ENCODE results near the gene TNFAIP3.

Gene TNFAIP3

DNA sequence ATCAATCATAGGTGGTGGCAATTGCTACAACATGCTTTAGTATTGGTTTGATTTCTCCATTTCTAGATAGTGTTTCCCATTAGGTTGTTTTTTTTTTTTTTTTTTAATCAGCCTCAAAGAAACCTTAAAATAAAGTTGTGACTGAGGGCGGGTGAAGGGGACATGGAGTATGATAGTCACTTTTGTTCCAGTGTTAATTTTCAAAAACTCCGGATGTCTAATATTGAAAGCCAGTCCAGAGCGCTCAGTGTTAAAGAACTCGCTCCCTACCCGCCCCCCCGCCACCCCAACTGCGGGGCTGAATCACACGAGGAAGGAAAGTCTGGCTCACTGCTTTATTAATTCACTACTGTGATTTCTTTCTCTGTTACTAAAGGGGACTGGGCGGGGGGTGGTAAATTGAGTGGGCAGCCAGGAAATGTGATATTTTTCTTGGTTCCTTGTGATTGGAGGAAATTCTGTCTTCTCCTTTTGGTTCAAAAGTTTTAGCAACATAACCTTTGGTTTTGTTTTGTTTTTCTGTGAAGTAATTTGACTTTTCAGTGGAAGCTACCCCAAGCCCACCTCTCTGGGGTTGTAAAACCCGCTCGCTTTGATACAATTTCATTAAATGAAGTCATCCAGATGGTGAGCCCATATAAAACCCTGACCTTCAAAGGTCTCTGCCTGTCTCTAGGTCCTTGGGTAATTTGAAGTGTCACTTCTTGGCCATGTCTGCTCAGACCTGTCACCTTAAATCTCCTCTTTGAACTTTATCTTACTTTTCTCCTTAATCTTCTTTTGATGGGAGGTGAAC is 38.0 kb downstream of the TNFAIP3 start:
- peak; percentile 66 for DNase-seq

GRCh38 chr6:137906020-137906472 is 39.0 kb downstream of the TNFAIP3 start:
- DNase-seq: peak; percentile 11

DNA sequence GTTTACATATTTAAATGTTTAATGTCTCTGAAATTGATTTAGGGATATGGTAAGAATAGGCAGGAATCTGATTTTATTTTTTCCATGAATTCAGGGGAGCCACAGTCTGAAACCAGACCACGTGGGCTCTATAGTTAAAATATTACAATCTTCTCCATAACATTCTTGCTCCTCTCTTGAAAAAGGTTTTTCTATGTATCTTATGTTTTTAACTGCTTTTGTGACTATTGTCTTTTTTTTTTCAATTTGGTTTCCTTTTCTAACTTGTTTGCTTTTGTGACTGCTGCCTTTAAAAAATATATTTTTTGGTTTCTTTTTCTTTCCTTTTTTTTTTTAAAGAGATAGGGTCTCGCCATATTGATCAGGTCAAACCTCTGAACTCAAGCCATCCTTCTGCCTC is 40.1 kb downstream of the TNFAIP3 start:
- no peak for DNase-seq

GRCh38 chr6:137909533-137909932 is 42.5 kb downstream of the TNFAIP3 start:
- DNase-seq: no peak

GRCh38 chr6:137910424-137910834 is 43.4 kb downstream of the TNFAIP3 start:
- no peak for DNase-seq

DNA sequence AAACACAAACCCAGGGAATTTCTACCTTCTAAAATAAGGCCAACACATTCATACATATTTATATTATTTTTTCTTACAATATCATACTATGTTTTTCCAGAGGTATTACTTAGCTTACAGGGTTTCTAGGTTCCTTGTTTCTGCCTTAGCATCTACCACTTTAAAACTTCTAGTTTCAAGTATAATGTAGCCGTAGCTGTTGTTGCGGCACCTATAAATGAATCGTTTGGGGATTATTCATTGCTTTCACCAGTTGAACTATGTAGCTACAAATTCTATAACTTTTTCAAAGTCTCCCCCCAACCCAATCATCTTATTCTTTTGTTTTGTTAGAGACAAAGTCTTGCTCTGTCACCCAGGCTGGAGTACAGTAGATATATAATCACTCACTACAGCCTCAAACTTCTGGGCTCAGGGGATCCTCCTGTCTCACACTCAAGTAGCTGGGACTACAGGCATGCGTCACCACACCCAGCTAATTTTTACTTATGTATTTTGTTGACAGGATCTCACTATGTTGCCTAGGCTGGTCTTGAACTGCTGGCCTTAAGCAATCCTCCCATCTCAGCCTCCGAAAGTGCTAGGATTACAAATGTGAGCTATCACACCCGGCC is 43.9 kb downstream of the TNFAIP3 start:
- DNase-seq: no peak

DNA sequence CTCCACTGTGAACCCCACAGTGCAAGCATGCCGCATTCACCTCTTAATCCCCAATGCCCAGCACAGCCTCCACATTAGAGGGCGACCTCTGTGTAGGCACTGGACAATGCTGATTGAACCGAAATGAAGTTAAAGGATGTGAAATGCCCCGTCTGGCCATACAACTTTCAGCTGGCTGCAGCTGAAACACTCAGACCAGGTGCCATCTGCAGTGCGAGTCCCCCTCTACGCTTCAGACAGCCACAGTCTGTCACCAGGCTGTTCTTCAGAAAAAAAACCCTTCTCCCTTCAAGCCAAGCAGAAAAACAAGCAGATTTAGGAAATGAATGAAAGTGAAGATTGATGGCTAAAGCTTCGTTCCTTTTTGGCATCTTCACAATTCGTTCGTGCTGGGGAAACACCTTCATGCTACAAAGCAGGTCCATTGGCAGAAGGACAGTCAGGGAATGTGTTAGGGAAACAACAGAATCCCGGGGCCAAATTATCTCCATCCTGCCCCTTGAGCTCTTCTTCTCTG is 44.7 kb downstream of the TNFAIP3 start:
- no peak for DNase-seq

- DNase-seq: no peak
Observed at GRCh38 chr6:137912813-137913212, 45.8 kb downstream of the TNFAIP3 start.

GRCh38 chr6:137913434-137913833 is 46.4 kb downstream of the TNFAIP3 start:
- DNase-seq: no peak

- DNase-seq: no peak
Observed at GRCh38 chr6:137913996-137914529, 47.0 kb downstream of the TNFAIP3 start.

DNA sequence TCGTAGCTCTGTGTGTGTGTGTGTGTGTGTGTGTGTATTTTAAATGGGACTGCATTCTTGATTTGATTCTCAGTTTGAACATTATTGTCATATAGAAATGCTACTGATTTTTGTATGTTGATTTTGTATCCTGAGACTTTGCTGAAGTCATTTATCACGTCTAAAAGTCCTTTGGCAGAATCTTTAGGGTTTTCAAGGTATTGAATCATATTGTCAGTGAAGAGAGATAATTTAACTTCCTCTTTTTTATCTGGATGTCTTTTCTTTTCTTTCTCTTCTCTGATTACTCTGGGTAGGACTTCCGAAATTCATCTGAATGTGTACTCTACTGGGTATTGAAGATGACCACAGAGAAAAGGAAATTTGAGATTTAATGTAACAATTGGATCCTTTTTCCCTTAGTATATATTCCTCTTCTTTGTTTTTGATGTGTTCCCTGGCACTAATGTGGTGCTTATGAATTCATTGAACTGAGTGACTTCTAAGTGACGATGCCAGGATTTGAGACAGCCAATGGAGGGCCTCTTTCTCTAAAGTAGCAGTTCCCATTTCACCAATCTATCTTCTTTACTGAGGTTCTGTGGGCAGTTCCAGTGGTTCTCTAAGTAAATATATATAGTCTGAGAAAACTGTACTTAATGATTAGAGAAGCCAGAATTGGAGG is 47.6 kb downstream of the TNFAIP3 start:
- DNase-seq: no peak

DNA sequence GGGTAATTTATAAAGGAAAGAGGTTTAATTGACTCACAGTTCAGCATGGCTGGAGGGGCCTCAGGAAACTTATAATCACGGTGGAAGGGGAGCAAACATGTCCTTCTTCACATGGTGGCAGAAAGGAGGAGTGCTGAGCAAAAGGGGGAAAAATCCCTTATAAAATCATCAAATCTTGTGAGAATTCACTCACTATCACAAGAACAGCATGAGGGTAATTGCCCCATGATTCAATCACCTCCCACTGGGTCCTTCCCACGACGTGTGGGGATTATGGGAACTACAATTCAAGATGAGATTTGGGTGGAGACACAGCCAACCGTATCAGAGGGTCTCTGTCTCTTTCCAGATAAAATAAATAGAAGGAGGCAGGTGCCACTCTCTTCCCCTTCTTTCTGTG is 48.7 kb downstream of the TNFAIP3 start:
- no peak for DNase-seq

DNA sequence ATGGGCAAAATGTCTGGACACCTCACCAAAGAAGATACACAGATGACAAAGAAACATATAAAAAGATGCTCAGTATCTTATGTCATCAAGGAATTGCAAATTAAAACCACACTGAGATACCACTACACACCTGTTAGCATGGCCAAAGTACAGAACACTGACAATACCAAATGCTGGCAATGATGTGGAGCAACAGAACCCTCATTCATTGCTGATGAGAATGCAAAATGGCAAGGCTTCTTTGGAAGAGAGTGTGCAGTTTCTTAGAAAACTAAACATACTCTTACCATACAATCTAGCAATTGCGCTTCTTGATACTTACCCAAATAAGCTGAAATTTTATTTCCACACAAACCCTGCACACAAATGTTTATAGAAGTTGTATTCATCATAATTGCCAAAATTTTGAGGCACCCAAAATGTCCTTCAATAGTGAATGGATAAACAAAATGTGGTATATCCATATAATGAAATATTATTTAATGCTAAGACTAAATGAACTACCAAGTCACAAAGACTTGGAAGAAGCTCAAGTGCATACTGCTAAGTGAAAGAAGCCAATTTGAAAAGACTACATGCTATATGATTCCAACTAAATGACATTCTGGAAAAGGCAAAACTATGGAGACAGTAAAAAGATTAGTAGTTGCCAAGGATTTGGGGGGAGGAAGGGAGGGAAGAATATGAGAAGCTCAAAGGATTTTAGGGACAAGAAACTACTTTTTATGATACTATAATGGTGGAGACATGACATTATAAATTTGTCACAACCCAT is 50.7 kb downstream of the TNFAIP3 start:
- DNase-seq: no peak

GRCh38 chr6:137919502-137919823 is 52.4 kb downstream of the TNFAIP3 start:
- no peak for DNase-seq

DNA sequence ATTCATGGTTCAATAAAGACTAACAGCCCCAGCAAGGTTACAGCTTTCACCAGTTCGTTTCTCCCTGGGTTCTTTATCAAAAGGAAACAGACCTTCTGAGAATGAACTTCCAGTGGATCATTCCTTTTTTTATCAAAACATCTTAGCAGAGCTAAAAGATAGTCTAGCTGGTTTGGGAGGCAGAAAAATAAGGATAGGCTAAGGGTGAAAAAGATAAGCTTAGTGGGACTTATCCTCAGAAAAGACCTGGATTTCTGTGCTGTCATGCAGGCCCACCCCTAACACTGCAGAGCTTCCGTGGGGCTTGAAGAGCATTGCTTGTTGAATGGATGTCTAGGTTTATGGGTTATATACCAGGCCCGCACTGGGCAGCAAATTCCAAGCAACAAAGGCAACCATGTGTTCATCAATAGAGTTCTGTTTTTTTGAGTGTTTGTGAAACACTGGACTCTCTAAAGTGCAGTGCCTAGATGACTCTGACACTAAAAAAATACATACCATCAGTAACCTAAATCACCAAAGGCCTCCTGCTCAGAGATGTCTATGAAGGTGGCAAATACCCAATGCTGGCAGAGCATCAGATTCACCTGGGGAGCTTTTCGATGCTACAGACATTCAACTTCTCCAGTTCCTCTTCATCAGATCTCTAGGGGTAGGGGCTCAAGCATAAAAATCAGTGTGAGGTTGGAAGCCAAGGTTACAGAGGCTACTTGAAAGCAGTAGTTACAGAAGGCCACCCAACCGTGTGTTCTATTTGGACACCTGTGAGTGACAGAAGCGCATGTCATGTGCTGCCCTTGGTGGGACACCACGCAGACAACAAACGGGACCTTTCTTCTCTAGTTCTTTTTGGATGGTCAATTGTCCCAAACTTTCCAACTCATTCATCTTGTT is 53.0 kb downstream of the TNFAIP3 start:
- no peak for DNase-seq

GRCh38 chr6:137921823-137922222 is 54.8 kb downstream of the TNFAIP3 start:
- no peak for DNase-seq

GRCh38 chr6:137923866-137924653 is 57.0 kb downstream of the TNFAIP3 start:
- DNase-seq: no peak

DNA sequence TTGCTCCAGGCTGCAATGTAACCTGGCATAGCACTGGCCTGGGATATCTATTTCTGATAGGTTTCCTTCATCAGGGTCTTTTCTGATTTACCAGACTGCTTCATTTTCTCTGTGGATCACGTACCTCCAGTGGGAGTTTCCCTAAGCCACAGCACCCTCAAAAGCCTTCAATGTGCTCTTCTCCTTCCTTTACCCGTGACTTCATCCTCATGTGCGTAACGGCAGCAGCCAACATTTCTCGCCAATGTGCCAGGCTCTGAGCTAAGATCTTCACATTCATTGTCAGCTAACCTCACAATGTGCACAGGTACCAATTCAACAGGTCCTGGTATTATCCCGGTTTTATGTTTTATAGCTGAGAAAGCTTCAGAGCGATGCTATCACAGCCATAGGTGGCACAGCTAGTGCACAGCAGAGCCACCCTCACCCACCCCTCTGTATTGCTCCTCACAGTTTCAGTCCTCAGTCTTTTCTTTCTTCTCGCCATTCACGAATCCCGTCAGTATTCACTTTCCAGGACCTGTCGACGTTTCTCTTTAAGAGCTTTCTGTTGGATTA is 58.2 kb downstream of the TNFAIP3 start:
- DNase-seq: no peak

DNA sequence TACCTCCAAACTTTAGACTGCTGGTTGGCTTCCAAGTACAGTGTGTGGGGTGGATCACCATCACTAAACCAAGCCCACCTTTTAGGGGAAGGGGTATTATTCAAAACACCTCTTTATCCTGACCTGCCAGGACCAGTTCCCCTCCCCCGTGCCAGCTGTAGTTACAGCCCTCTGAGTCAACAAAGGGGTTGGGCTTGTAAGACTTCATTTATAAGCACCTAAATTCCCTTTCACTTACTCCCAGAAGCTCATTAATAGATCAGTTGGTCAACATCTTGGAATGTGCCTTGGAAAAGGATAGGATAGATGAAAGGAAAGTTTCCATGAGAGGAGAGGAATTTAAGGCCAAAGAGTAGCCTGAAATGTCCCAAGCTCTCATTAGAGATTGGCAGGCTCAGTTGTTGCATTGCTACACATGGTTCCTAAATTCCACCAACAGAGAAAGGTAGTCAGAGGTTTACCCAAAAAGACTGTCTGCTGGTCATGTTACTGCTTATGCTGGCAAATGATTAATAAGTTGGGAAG is 59.2 kb downstream of the TNFAIP3 start:
- no peak for DNase-seq

DNA sequence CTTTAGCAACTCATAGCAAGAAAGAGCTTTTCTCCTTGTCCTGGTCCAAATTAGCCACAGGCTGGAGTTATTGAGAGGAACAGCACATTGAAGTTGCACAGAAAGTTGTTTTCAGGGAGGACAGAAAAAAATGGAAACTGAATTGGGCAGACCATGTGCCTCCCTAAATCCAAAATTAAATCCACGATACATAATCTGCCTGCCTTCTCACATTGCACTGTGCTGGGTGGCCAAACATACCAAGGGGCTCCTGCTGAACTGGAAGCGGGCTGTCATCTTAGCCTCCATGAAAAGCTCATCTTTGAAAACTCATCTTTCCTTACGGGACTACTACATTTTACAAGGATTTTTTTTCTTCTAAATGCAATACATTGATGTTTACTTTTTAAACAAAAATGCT is 59.9 kb downstream of the TNFAIP3 start:
- no peak for DNase-seq

All from eye (tissue), 1 donor.